ENCODE data around the gene UBE2E2.

DNA sequence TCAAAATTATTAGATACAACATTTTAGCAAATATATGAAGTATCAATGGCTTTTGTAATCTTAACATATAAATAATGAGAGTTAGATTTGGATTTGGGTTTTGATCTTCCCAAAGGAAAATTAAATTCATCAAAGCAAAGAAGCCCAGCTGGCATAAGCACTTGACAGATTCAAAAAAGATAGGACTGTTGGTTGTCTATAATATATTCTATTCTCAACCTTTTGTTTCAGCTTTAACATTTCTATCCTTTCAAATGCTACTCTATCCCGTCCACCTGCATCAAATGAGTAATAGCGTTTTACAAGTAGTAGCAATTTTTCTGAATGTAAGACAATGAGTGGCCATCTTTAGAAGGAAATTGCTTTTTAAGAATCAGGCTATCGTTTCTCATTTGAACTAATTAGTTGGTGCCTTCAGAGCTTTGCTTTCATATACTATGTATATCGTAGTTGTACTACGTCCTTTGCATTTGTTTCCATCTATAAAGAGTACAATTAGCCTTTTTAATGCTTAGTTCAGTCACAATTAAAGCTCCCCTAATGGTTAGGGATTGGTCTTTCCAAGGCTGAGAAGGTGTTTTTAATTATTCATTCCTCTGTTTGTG lies 278.0 kb downstream of the UBE2E2 start:
- TF ChIP-seq EP300 (IDR thresholded peaks at IDR 0.05; ENCODE audit: borderline replicate concordance) (no peak), ZBTB7A (IDR thresholded peaks at IDR 0.05; ENCODE audit: low read depth) (no peak), TAF1 (IDR thresholded peaks at IDR 0.05; ENCODE audit: low read depth) (no peak), RAD21 (IDR thresholded peaks at IDR 0.05; ENCODE audit: low read depth) (no peak), TEAD4 (IDR thresholded peaks at IDR 0.05) (no peak), USF1 (IDR thresholded peaks at IDR 0.05) (no peak), FOXM1 (IDR thresholded peaks at IDR 0.05; ENCODE audit: borderline replicate concordance, low read depth) (no peak), CREB1 (IDR thresholded peaks at IDR 0.05; ENCODE audit: low read depth) (no peak), YY1 (IDR thresholded peaks at IDR 0.05; ENCODE audit: low read depth) (no peak), EGR1 (IDR thresholded peaks at IDR 0.05) (no peak), CEBPB (IDR thresholded peaks at IDR 0.05) (no peak), TCF12 (IDR thresholded peaks at IDR 0.05; ENCODE audit: low read depth) (no peak)
- TF ChIP-seq, protein P1, sequence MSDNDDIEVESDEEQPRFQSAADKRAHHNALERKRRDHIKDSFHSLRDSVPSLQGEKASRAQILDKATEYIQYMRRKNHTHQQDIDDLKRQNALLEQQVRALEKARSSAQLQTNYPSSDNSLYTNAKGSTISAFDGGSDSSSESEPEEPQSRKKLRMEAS (IDR thresholded peaks at IDR 0.05), result no peak
- TF ChIP-seq, protein P2, sequence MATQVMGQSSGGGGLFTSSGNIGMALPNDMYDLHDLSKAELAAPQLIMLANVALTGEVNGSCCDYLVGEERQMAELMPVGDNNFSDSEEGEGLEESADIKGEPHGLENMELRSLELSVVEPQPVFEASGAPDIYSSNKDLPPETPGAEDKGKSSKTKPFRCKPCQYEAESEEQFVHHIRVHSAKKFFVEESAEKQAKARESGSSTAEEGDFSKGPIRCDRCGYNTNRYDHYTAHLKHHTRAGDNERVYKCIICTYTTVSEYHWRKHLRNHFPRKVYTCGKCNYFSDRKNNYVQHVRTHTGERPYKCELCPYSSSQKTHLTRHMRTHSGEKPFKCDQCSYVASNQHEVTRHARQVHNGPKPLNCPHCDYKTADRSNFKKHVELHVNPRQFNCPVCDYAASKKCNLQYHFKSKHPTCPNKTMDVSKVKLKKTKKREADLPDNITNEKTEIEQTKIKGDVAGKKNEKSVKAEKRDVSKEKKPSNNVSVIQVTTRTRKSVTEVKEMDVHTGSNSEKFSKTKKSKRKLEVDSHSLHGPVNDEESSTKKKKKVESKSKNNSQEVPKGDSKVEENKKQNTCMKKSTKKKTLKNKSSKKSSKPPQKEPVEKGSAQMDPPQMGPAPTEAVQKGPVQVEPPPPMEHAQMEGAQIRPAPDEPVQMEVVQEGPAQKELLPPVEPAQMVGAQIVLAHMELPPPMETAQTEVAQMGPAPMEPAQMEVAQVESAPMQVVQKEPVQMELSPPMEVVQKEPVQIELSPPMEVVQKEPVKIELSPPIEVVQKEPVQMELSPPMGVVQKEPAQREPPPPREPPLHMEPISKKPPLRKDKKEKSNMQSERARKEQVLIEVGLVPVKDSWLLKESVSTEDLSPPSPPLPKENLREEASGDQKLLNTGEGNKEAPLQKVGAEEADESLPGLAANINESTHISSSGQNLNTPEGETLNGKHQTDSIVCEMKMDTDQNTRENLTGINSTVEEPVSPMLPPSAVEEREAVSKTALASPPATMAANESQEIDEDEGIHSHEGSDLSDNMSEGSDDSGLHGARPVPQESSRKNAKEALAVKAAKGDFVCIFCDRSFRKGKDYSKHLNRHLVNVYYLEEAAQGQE (IDR thresholded peaks at IDR 0.05; ENCODE audit: low read depth), result no peak

All from Ishikawa (cell line).